Stromal cell of bone marrow (primary cell): ENCODE measurements around the gene ZNF207.
"Not testable (repeated sequence)": the region's sequence is repeated elsewhere in the genome, so short reads cannot be mapped to it uniquely, and the experiment has no call there.

Experiments used
- DNase-seq: peaks from one replicate; pipeline ENCODE4 v3.0.0-alpha.2; 2012; ENCODE audit warnings: low read depth

The ZNF207 gene

DNA sequence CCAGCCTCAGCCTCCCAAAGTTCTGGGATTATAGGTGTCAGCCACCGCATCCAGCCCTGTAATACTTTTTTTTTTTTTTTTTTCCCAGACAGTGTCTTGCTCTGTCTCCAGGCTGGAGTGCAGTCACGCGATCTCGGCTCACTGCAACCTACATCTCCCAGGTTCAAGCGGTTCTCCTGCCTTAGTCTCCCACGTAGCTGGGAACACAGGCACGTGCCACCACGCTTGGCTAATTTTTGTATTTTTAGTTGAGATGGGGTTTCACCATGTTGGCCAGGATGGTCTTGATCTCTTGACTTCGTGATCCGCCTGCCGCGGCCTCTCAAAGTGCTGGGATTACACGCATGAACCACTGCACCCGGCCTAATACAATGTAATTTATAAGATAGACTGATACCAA, 38.2 kb downstream of the ZNF207 start:
- not testable (repeated sequence) for DNase-seq

DNA sequence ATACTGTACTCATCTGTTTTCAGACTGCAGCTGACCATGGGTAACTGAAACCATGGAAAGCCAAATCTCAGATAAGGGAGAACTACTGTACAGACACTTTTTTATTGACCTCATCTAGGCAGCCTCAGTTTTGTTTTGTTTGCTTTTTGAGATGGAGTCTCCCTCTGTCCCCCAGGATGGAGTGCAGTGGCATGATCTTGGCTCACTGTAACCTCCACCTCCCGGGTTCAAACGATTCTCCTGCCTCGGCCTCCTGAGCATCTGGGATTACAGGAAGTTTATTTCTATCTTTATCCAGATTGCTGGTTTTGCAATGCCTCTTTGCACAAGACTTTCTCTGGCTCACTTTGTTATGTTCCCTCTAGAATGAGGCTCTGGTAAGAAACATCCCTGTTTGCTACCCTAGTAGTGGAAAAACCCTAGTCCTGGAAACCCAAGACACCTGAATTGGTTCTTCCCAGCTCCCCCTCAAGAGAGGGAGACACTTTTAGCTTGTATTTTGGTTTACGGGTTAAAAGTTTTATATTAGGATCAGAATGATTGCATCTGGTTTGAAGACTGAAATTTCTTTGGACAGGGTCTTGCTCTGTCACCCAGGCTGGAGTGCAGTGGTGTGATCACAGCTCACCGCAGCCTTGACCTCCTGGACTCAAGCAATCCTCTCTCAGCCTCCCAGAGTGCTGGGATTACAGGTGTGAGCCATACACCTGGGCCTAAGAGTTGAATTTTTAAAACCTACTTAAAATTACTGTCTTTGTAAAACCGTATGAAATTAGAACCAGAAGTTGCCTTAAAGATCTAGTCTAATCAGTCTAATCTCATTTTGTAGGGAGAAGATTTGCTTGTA, 38.9 kb downstream of the ZNF207 start:
- DNase-seq, result no peak

DNA sequence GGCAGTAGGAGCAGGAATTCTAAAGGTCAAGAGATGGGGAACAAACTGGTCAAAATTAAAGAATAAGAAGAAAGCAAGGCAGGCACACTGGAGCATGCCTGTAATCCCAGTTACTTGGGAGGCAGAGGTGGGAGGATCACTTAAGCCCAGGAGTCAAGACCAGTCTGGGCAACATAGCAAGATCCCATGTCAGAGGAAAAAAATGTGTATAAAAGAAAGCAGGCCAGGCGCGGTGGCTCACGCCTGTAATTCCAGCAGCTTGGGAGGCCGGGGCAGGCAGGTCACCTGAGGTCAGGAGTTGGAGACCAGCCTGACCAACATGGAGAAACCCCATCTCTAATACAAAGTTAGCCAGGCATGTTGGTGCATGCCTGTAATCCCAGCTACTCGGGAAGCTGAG, 43.9 kb downstream of the ZNF207 start:
- DNase-seq, result no peak

DNA sequence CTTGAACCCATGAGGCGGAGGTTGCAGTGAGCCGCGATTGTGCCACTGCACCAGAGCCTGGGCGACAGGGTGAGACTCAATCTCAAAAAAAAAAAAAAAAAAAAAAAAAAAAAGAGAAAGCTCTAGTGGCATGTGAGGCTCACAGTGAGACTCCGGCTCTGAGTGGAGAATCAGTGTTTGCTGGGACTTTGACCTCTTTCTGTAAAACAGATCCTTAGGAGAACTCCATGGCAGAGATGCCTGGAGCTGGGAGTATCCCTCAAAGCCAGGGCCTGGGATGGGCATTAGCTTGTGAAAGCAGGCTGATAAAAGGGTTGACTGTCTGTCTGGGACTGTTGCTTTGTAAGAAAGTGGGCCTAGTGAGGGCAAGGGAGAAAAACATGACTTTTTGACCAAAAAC, 46.4 kb downstream of the ZNF207 start:
- no peak for DNase-seq

DNA sequence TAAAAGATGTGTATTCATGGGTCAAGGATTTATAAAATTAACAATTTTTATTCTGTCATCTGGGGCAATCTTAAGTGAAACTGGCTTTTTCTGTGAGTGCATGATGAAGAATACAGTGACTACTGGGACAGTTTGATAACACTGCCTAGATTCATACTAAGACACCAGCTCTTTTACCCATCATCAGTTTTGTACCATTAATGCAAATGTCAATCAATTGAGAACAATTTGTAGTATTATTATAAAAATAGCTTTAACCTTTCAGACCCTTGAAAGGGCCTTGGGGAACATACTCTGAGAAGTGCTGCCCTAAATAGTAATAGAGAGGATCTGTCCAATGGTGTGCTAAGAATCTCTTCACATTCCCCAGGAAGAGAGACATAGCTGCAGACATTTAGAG, 49.0 kb downstream of the ZNF207 start:
- DNase-seq, result no peak

DNA sequence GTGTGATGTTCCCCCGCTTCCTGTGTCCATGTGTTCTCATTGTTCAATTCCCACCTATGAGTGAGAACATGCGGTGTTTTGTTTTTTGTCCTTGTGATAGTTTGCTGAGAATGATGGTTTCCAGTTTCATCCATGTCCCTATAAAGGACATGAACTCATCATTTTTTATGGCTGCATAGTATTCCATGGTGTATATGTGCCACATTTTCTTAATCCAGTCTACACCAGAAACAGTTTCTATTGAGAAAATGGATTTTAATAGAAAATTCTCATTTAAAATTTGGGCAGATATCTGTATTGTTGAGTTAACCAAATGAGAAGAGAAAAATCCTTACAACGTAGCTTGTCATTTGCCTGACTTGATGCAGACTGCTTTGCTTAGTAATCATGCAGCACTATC, 60.1 kb downstream of the ZNF207 start:
- not testable (repeated sequence) for DNase-seq

DNA sequence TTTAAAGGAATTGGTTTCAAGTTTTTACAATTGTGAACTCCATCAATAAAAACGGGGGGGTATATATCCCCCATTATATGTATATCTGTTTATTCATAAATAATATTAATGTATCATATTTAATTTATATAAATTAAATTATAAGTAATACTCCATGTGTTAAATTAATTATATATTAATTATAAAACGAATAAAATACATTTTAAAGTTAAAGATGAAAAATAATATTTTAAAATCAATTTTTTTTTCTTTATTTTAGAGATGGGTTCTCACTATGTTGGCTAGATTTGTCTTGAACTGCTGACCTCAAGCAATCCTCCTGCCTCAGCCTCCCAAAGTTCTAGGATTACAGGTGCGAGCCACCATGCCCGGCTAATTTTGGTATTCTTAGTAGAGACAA, 76.9 kb downstream of the ZNF207 start:
- no peak for DNase-seq

DNA sequence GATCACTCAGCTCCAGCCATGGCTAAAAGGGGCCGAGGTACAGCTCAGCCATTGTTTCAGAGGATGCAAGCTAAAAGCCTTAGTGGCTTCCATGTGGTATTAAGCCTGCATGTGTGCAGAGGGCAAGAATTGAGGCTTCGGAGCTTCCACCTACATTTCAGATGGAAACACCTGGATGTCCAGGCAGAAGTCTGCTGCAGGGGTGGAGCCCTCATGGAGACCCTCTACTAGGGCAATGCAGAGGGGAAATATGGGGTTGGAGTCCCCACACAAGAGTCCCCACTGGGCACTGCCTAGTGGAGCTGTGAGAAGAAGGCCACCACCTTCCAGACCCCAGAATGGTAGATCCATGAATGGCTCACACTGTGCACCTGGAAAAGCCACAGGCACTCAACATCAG, 79.6 kb downstream of the ZNF207 start:
- DNase-seq, result no peak
